ENCODE measurements around the gene DMXL1.

DMXL1 gene

GRCh38 chr5:119282628-119283027 is 211.7 kb downstream of the DMXL1 start:
- H3K4me3 ChIP-seq (ENCODE audit: low read depth, low read length) = no peak overlapping the region
- no peak for TF ChIP-seq CTCF (IDR thresholded peaks at IDR 0.05; ENCODE audit: borderline replicate concordance, insufficient read depth, low read depth, low read length)

DNA sequence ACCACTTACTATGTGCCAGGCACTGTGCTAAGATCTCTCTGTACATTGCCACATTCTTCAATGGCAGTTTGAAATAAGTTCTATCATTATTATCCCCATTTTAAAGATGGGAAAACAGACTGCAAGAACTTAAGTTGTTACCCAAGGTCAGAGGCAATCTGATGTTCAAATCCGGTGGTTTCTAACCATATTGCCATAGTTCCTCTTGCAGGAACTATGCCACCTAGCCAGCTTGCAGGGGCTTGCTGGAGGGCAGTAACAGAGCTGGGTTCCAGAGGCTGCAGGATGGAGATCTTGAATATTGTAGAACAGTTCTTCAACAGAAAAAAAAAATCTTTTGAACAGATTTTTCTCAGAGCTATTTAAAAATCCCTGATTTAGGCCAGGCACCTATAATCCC is 213.1 kb downstream of the DMXL1 start:
- TF ChIP-seq CTCF (IDR thresholded peaks at IDR 0.05; ENCODE audit: borderline replicate concordance, insufficient read depth, low read depth, low read length) = no peak
- no peak overlapping the region for H3K4me3 ChIP-seq (ENCODE audit: low read depth, low read length)

GRCh38 chr5:119285070-119285916 is 214.4 kb downstream of the DMXL1 start:
- no peak for TF ChIP-seq CTCF (IDR thresholded peaks at IDR 0.05; ENCODE audit: borderline replicate concordance, insufficient read depth, low read depth, low read length)
- no peak overlapping the region for H3K4me3 ChIP-seq (ENCODE audit: low read depth, low read length)

DNA sequence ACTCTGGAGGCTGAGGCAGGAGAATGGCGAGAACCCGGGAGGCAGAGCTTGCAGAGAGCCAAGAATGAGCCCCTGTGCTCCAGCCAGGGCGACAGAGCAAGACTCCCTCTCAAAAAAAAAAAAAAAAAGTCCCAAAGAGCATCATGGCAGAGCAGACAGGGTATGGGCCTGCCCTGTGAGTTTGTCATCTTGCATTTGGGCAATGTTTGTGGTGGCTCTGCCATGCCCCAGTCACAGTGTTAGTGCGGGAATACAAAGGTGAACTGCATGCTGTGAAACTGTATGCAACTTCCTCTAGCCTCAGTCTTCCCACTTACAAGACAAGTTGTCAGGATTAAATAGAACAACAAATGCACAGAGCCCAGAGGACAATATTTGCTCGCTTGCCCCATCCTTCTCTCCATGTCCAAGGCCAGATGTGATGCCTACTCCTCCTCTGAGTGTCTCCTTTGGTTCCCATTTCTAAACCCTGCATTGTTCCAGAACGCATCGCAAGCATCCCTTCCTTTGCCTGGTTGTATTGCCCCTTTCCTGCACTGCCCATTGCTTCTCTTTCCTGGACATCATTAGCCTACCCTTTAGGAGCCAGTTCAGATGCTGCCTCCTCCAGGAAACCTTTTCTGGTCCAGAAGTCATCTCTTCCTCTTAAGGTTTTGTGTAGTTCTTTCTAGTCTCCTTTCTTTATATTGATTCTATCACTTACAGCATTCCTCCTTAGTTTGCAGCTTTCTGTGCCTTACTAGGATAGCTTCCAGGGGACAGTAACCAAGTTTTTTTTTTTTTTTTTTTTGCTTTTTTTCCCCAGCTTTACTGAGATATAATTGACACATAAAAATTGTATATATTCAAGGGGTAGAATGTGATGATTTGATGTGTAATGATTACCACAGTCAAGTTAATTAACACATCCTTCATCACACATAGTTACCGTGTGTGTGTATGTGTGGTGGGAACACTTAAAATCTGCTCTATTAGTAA is 215.9 kb downstream of the DMXL1 start:
- no peak overlapping the region for H3K4me3 ChIP-seq (ENCODE audit: low read depth, low read length)
- no peak for TF ChIP-seq CTCF (IDR thresholded peaks at IDR 0.05; ENCODE audit: borderline replicate concordance, insufficient read depth, low read depth, low read length)

- TF ChIP-seq CTCF (IDR thresholded peaks at IDR 0.05; ENCODE audit: borderline replicate concordance, insufficient read depth, low read depth, low read length) = no peak
- no peak overlapping the region for H3K4me3 ChIP-seq (ENCODE audit: low read depth, low read length)
Observed at GRCh38 chr5:119287547-119288111, 216.7 kb downstream of the DMXL1 start.

- no peak for TF ChIP-seq CTCF (IDR thresholded peaks at IDR 0.05; ENCODE audit: borderline replicate concordance, insufficient read depth, low read depth, low read length)
Observed at GRCh38 chr5:119288379-119289033, 217.6 kb downstream of the DMXL1 start.

More at GRCh38 chr5:119288379-119289033, 217.6 kb downstream of the DMXL1 start:
- no peak overlapping the region for H3K4me3 ChIP-seq (ENCODE audit: low read depth, low read length)
